Measurements from ENCODE around the gene CHEK1. TPM values are rescaled to one million over a fixed set of nuclear protein-coding genes. Genes with fewer than 3 reads are reported as not detected.

The CHEK1 gene
- total and polyA plus RNA-seq, 2 of the 4 experiments (the other 2 are of a cell fraction): 16.0 to 22.6 TPM

- no peak overlapping the region for H4K91ac ChIP-seq (ENCODE audit: insufficient read depth, low read depth, low read length)
- no peak overlapping the region for H2BK15ac ChIP-seq (ENCODE audit: low read depth, low read length)
- intact Hi-C loops (cut with micrococcal nuclease): no loop called here
- no TSS peak for BruUV-seq (replicated peaks)
- no peaks in the 10 kb centered on the region for H3K27me3 ChIP-seq (ENCODE audit: control insufficient read depth, insufficient read depth, low read length)
- H3K27ac ChIP-seq (ENCODE audit: insufficient read depth, low read length): no peak overlapping the region
- H3K9me3 ChIP-seq (ENCODE audit: control insufficient read depth, insufficient read depth, low read length): no peaks in the 10 kb centered on the region
- no peak overlapping the region for H4K8ac ChIP-seq (ENCODE audit: low read depth in 2 of 2, low read length in 2 of 2)
- no peak overlapping the region for H3K9ac ChIP-seq (ENCODE audit: low read depth, low read length)
- H2AK5ac ChIP-seq (ENCODE audit: low read depth, low read length): no peak overlapping the region
- ATAC-seq (ENCODE audit: low read depth): no peak
- no peak overlapping the region for H3K14ac ChIP-seq (replicated peaks; ENCODE audit: low read depth, low read length)
- H2BK20ac ChIP-seq (ENCODE audit: low read depth, low read length): no peak overlapping the region
- TF ChIP-seq ELK1 (IDR thresholded peaks at IDR 0.05; ENCODE audit: borderline replicate concordance, low read depth, low read length) (no peak), RFX5 (IDR thresholded peaks at IDR 0.05; ENCODE audit: low read depth, low read length) (no peak), MAFK (IDR thresholded peaks at IDR 0.05; ENCODE audit: low read depth, low read length) (peak; percentile 58)
- CTCF ChIA-PET: no interaction called here
- no peak overlapping the region for H4K5ac ChIP-seq (ENCODE audit: low read depth, low read length)
- no peak overlapping the region for H2BK120ac ChIP-seq (ENCODE audit: low read depth, low read length)
- dilution Hi-C loops (cut with HindIII; ENCODE audit: low sequenced_read_pairs, unreplicated experiment): no loop called here
- H3K79me1 ChIP-seq (ENCODE audit: low read depth in 1 of 2, low read length in 2 of 2): peaks cover 4 to 7% of the 10 kb centered on the region in 2 experiments; a peak in 3 of 4 replicates
- no CpG with 5 or more reads among the region's 2 CpGs for WGBS, 2 experiments (ENCODE audit: extremely low coverage in 2 of 2, insufficient read length in 1 of 2)
- H3K23ac ChIP-seq (ENCODE audit: low read depth, low read length): no peak overlapping the region
- H3K9me1 ChIP-seq (ENCODE audit: insufficient read depth, low read length): peaks cover 4% of the 10 kb centered on the region; the same call in 1 of the 2 replicates
- H3K4me1 ChIP-seq (ENCODE audit: control insufficient read depth, insufficient read depth, low read length): no peaks in the 10 kb centered on the region; the same call in 1 of the 2 replicates
- H3K18ac ChIP-seq (ENCODE audit: low read depth, low read length): no peak overlapping the region
- H2AFZ ChIP-seq (replicated peaks; ENCODE audit: low read length, poor library complexity): no peak overlapping the region
- H3K36me3 ChIP-seq (ENCODE audit: control insufficient read depth, insufficient read depth, low read length): peaks cover 48% of the 10 kb centered on the region
- DNase-seq: no peak
- H2AK9ac ChIP-seq (replicated peaks; ENCODE audit: low read depth, low read length, poor library complexity): no peak overlapping the region
- no peak overlapping the region for H3K4me3 ChIP-seq (ENCODE audit: insufficient read depth, low read depth, low read length)
- H2BK5ac ChIP-seq (ENCODE audit: low read depth, low read length, poor library complexity, severe bottlenecking): no peak overlapping the region
- H3K4me2 ChIP-seq (ENCODE audit: low read depth, low read length): no peak overlapping the region
- no peaks in the 10 kb centered on the region for H4K20me1 ChIP-seq (ENCODE audit: insufficient read depth, low read length)
- H3K4ac ChIP-seq (ENCODE audit: low read depth, low read length): no peak overlapping the region
- H3K56ac ChIP-seq (ENCODE audit: extremely low read depth, insufficient read depth, low read length): no peak overlapping the region
- POLR2A ChIA-PET (ENCODE audit: unreplicated experiment): no interaction called here
- in situ Hi-C loops (cut with MboI; ENCODE audit: low sequenced_read_pairs): loop anchor here (25.0 kb wide), 1 partner anchor 941 kb away; no protein-coding TSS in a partner anchor
Observed at GRCh38 chr11:125578783-125579182, 46.2 kb upstream of the CHEK1 start.

Data from IMR-90 (cell line).